SK-N-SH treated with all-trans-retinoic acid at 6 μM for 48 hours (cell line): ENCODE data around the gene EXOC4.

Experiments
- ATAC-seq: fragments of 200-7000 bp; cut with Tn5 transposase; 3 replicates; pipeline ENCODE4 v1.9.1; 2020; ENCODE audit warnings: mild to moderate bottlenecking, moderate library complexity
- ARNTL ChIP-seq: fragments of 450-650 bp; formaldehyde crosslinking; IDR thresholded peaks from 2 replicates; pipeline ENCODE4 v1.5.0; 2020; ENCODE audit warnings: low read depth, mild to moderate bottlenecking, moderate library complexity, borderline replicate concordance
- BACH2 ChIP-seq: fragments of 250-450 bp; sonication (Bioruptor Pico); IDR thresholded peaks from 2 replicates; pipeline ENCODE4 v1.9.0; 2021; ENCODE audit warnings: mild to moderate bottlenecking, borderline replicate concordance
- CREB5 ChIP-seq: fragments of 250-450 bp; sonication (Bioruptor Pico); IDR thresholded peaks from 2 replicates; pipeline ENCODE4 v1.5.1; 2020; ENCODE audit warnings: low read depth, mild to moderate bottlenecking, moderate library complexity
- CSDC2 ChIP-seq: fragments of 250-450 bp; sonication (Bioruptor Pico); IDR thresholded peaks from 2 replicates; pipeline ENCODE4 v1.5.0; 2020; ENCODE audit warnings: mild to moderate bottlenecking, moderate library complexity
- ISL1 ChIP-seq: fragments of 250-450 bp; sonication (Bioruptor Pico); IDR thresholded peaks from 2 replicates; pipeline ENCODE4 v2.1.2; 2022; ENCODE audit warnings: mild to moderate bottlenecking, moderate library complexity
- OSR1 ChIP-seq: fragments of 250-450 bp; sonication (Bioruptor Pico); IDR thresholded peaks from 2 replicates; pipeline ENCODE4 v1.8.0; 2022; ENCODE audit warnings: moderate library complexity, mild to moderate bottlenecking, inconsistent platforms
- PATZ1 ChIP-seq: fragments of 250-450 bp; sonication (Bioruptor Pico); IDR thresholded peaks from 2 replicates; pipeline ENCODE4 v1.8.0; 2020; ENCODE audit warnings: mild to moderate bottlenecking, moderate library complexity, borderline replicate concordance
- POU6F1 ChIP-seq: fragments of 250-450 bp; sonication (Bioruptor Pico); IDR thresholded peaks from 2 replicates; pipeline ENCODE4 v1.8.0; 2021; ENCODE audit warnings: low read depth, mild to moderate bottlenecking, moderate library complexity, borderline replicate concordance
- PPARA ChIP-seq: fragments of 250-450 bp; sonication (Bioruptor Pico); IDR thresholded peaks from 2 replicates; pipeline ENCODE4 v1.5.0; 2020; ENCODE audit warnings: mild to moderate bottlenecking, borderline replicate concordance
- RARB ChIP-seq: fragments of 250-450 bp; sonication (Bioruptor Pico); IDR thresholded peaks from 2 replicates; pipeline ENCODE4 v1.8.0; 2021; ENCODE audit warnings: mild to moderate bottlenecking, moderate library complexity
- SNAI2 ChIP-seq: fragments of 250-450 bp; sonication (Bioruptor Pico); IDR thresholded peaks from 2 replicates; pipeline ENCODE4 v1.5.0; 2020; ENCODE audit warnings: mild to moderate bottlenecking, moderate library complexity
- TCF4 ChIP-seq: fragments of 250-450 bp; sonication (Bioruptor Pico); IDR thresholded peaks from 2 replicates; pipeline ENCODE4 v1.8.0; 2021; ENCODE audit warnings: mild to moderate bottlenecking, moderate library complexity, borderline replicate concordance
- TOX ChIP-seq: fragments of 250-450 bp; sonication (Bioruptor Pico); IDR thresholded peaks from 2 replicates; pipeline ENCODE4 v1.8.0; 2021; ENCODE audit warnings: mild to moderate bottlenecking, moderate library complexity, borderline replicate concordance
- TSHZ2 ChIP-seq: fragments of 250-450 bp; sonication (Bioruptor Pico); IDR thresholded peaks from 2 replicates; pipeline ENCODE4 v1.5.0; 2020; ENCODE audit warnings: mild to moderate bottlenecking, moderate library complexity
- ZC3H10 ChIP-seq: fragments of 250-450 bp; sonication (Bioruptor Pico); IDR thresholded peaks from 2 replicates; pipeline ENCODE4 v1.5.1; 2021; ENCODE audit warnings: mild to moderate bottlenecking, moderate library complexity
- ZFP3 ChIP-seq: fragments of 250-450 bp; sonication (Bioruptor Pico); IDR thresholded peaks from 2 replicates; pipeline ENCODE4 v1.5.0; 2020; ENCODE audit warnings: mild to moderate bottlenecking, moderate library complexity
- ZFP30 ChIP-seq: fragments of 450-650 bp; formaldehyde crosslinking; IDR thresholded peaks from 2 replicates; pipeline ENCODE4 v1.5.0; 2022; ENCODE audit warnings: mild to moderate bottlenecking, moderate library complexity
- ZNF565 ChIP-seq: fragments of 450-650 bp; formaldehyde crosslinking; conservative IDR thresholded peaks from 2 replicates; pipeline ENCODE4 v1.5.0; 2020; ENCODE audit warnings: low read depth, mild to moderate bottlenecking, moderate library complexity
- ZNF70 ChIP-seq: fragments of 450-650 bp; formaldehyde crosslinking; IDR thresholded peaks from 2 replicates; pipeline ENCODE4 v1.5.0; 2020; ENCODE audit warnings: mild to moderate bottlenecking, moderate library complexity
- ZNF8 ChIP-seq: fragments of 450-650 bp; formaldehyde crosslinking; IDR thresholded peaks from 2 replicates; pipeline ENCODE4 v1.5.0; 2020; ENCODE audit warnings: mild to moderate bottlenecking, moderate library complexity

Gene EXOC4

GRCh38 chr7:133696056-133696455, 443.2 kb downstream of the EXOC4 start:
- TF ChIP-seq ZFP30 (CRISPR knock-in tag): no peak
- no peak for TF ChIP-seq CSDC2 (CRISPR knock-in tag)
- no peak for TF ChIP-seq TSHZ2 (CRISPR knock-in tag)
- TF ChIP-seq ARNTL (CRISPR knock-in tag): no peak
- TF ChIP-seq OSR1 (CRISPR knock-in tag): no peak
- TF ChIP-seq PATZ1 (CRISPR knock-in tag): no peak
- TF ChIP-seq ZFP3 (CRISPR knock-in tag): no peak
- TF ChIP-seq ZNF565 (CRISPR knock-in tag): no peak
- TF ChIP-seq RARB (CRISPR knock-in tag): no peak
- TF ChIP-seq TOX: no peak
- TF ChIP-seq CREB5: no peak
- TF ChIP-seq ISL1 (CRISPR knock-in tag): no peak
- TF ChIP-seq PPARA (CRISPR knock-in tag): no peak
- no peak for TF ChIP-seq POU6F1 (CRISPR knock-in tag)
- TF ChIP-seq ZNF8 (CRISPR knock-in tag): no peak
- no peak for TF ChIP-seq BACH2 (CRISPR knock-in tag)
- no peak for TF ChIP-seq ZNF70 (CRISPR knock-in tag)
- no peak for ATAC-seq

- ATAC-seq: no peak
These were observed 444.7 kb downstream of the EXOC4 start for GRCh38 chr7:133697585-133697984.

GRCh38 chr7:133698127-133698526, 445.2 kb downstream of the EXOC4 start:
- ATAC-seq: peak; percentile 45; the same call in 2 of the 3 replicates
- TF ChIP-seq ZNF8 (CRISPR knock-in tag) (no peak), PPARA (CRISPR knock-in tag) (no peak), PATZ1 (CRISPR knock-in tag) (no peak), POU6F1 (CRISPR knock-in tag) (no peak), BACH2 (CRISPR knock-in tag) (no peak), ZC3H10 (CRISPR knock-in tag) (no peak), SNAI2 (no peak), ISL1 (CRISPR knock-in tag) (no peak), CREB5 (no peak), TOX (no peak), CSDC2 (CRISPR knock-in tag) (no peak)

More at GRCh38 chr7:133697585-133697984, 444.7 kb downstream of the EXOC4 start:
- TF ChIP-seq CSDC2 (CRISPR knock-in tag): no peak
- no peak for TF ChIP-seq POU6F1 (CRISPR knock-in tag)
- TF ChIP-seq RARB (CRISPR knock-in tag): no peak
- no peak for TF ChIP-seq TCF4 (CRISPR knock-in tag)
- TF ChIP-seq ZFP30 (CRISPR knock-in tag): no peak
- TF ChIP-seq PPARA (CRISPR knock-in tag): no peak
- TF ChIP-seq ISL1 (CRISPR knock-in tag): no peak
- no peak for TF ChIP-seq ARNTL (CRISPR knock-in tag)
- TF ChIP-seq ZC3H10 (CRISPR knock-in tag): no peak
- TF ChIP-seq, all 23 proteins: peak for 0
